ENCODE measurements around the gene SPATA21.

SPATA21 gene

DNA sequence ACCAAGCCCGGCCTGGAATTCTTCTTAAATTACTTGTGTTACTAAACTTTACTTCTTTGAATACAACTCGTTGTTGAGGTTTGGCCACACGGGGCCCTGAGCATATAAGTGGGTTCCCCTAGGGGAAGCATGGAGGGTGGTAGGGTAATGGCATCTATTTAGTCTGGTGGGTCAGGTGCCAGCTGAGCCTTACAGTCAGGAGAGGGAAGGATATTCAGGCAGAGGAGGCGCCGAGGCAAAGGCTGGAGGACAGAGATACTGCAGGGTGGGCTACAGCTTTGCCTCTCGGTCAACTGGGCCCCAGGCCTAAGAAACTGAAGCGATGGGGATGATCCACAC is 2.9 kb upstream of the SPATA21 start:
- H3K9ac ChIP-seq (ENCODE audit: low read length), result peak overlapping the region; percentile 57
- H3K27ac ChIP-seq (ENCODE audit: low read depth, low read length), result no peak overlapping the region
- peaks cover 18% of the 10 kb centered on the region for H3K36me3 ChIP-seq (ENCODE audit: control insufficient read depth, insufficient read depth, low read length)

DNA sequence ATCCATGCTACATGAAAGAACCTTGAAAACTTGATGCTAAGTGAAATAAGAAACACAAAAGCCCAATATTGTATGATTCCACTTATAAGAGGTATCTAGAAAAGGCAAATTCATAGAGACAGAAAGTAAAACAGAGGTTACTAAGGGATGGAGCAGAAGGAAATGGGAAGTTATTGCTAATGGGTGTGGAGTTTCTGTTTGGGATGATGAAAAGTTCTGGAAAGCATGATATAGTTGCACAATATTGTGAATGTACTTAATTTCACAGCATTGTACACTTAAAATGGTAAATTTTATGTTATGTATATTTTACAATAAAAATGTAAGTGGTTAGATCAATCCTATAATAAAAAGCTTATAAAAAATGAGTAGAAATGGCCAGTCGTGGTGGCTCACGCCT is 1.7 kb upstream of the SPATA21 start:
- Histone ChIP-seq H3K9me3 (ENCODE audit: control insufficient read depth, insufficient read depth, low read depth, low read length) (no peaks in the 10 kb centered on the region), H3K27me3 (ENCODE audit: control insufficient read depth, insufficient read depth, low read length) (no peaks in the 10 kb centered on the region), H3K4me1 (ENCODE audit: control insufficient read depth, insufficient read depth, low read length) (no peaks in the 10 kb centered on the region), H3K4me3 (ENCODE audit: low read depth, low read length) (no peak overlapping the region), H3K27ac (ENCODE audit: low read depth, low read length) (no peak overlapping the region), H3K9ac (ENCODE audit: low read length) (no peak overlapping the region), H3K36me3 (ENCODE audit: control insufficient read depth, insufficient read depth, low read length) (peaks cover 8% of the 10 kb centered on the region)

More for the DNA sequence above, 2.9 kb upstream of the SPATA21 start:
- no peaks in the 10 kb centered on the region for H3K9me3 ChIP-seq (ENCODE audit: control insufficient read depth, insufficient read depth, low read depth, low read length)
- no peaks in the 10 kb centered on the region for H3K27me3 ChIP-seq (ENCODE audit: control insufficient read depth, insufficient read depth, low read length)
- H3K4me1 ChIP-seq (ENCODE audit: control insufficient read depth, insufficient read depth, low read length), result no peaks in the 10 kb centered on the region
- H3K4me3 ChIP-seq (ENCODE audit: low read depth, low read length), result peak overlapping the region; percentile 83

GRCh38 chr1:16438516-16438915 is 1.3 kb upstream of the SPATA21 start:
- H3K36me3 ChIP-seq (ENCODE audit: control insufficient read depth, insufficient read depth, low read length), result peaks cover 4% of the 10 kb centered on the region; the same call in 1 of the 2 replicates
- no peak overlapping the region for H3K9ac ChIP-seq (ENCODE audit: low read length)
- H3K27ac ChIP-seq (ENCODE audit: low read depth, low read length), result no peak overlapping the region
- H3K9me3 ChIP-seq (ENCODE audit: control insufficient read depth, insufficient read depth, low read depth, low read length), result no peaks in the 10 kb centered on the region
- no peak overlapping the region for H3K4me3 ChIP-seq (ENCODE audit: low read depth, low read length)
- H3K4me1 ChIP-seq (ENCODE audit: control insufficient read depth, insufficient read depth, low read length), result no peaks in the 10 kb centered on the region
- H3K27me3 ChIP-seq (ENCODE audit: control insufficient read depth, insufficient read depth, low read length), result no peaks in the 10 kb centered on the region

- Histone ChIP-seq H3K9ac (ENCODE audit: low read length) (no peak overlapping the region), H3K36me3 (ENCODE audit: control insufficient read depth, insufficient read depth, low read length) (no peaks in the 10 kb centered on the region), H3K4me1 (ENCODE audit: control insufficient read depth, insufficient read depth, low read length) (no peaks in the 10 kb centered on the region), H3K9me3 (ENCODE audit: control insufficient read depth, insufficient read depth, low read depth, low read length) (no peaks in the 10 kb centered on the region), H3K27me3 (ENCODE audit: control insufficient read depth, insufficient read depth, low read length) (no peaks in the 10 kb centered on the region), H3K4me3 (ENCODE audit: low read depth, low read length) (no peak overlapping the region), H3K27ac (ENCODE audit: low read depth, low read length) (no peak overlapping the region)
Observed at GRCh38 chr1:16434501-16434900, 2.7 kb downstream of the SPATA21 start.

DNA sequence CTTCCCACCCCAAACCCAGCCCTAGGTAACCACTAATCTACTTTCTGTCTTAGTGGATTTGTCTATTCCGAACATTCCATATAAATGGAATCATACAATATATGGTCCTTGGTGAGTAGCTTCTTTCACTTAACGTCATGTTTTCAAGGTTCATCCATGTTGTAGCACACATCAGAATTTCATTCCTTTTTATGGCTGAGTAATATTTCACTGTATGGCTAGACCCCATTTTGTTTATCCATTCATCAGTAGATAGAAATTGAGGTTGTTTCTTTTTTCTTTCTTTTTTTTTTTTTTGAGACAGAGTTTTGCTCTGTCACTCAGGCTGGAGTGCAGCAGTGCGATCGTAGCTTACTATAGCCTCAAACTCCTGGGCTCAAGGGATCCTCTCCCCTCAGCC is 3.2 kb downstream of the SPATA21 start:
- H3K4me1 ChIP-seq (ENCODE audit: control insufficient read depth, insufficient read depth, low read length), result no peaks in the 10 kb centered on the region
- H3K27ac ChIP-seq (ENCODE audit: low read depth, low read length), result no peak overlapping the region
- no peak overlapping the region for H3K9ac ChIP-seq (ENCODE audit: low read length)
- H3K9me3 ChIP-seq (ENCODE audit: control insufficient read depth, insufficient read depth, low read depth, low read length), result no peaks in the 10 kb centered on the region
- H3K27me3 ChIP-seq (ENCODE audit: control insufficient read depth, insufficient read depth, low read length), result no peaks in the 10 kb centered on the region
- no peaks in the 10 kb centered on the region for H3K36me3 ChIP-seq (ENCODE audit: control insufficient read depth, insufficient read depth, low read length)
- no peak overlapping the region for H3K4me3 ChIP-seq (ENCODE audit: low read depth, low read length)

DNA sequence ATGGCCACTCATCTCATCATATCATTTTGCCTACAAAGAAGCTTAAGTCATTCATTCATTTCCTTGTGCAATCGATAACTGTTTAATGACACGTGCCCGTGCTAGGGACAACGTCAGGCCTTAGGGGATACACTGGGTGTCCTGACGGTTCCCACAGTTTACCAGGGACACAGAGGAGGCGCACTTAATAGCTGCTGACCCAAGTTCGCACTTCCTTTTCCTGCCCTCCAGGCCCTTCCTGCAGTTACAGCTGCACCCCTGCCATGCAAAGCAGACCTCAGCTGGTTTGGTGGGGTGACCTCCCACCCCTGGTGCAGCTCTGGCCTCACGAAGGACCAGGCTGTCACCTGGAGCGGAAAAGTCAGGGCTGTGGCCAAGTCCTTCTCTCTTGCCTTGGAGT is 4.2 kb downstream of the SPATA21 start:
- Histone ChIP-seq H3K9ac (ENCODE audit: low read length) (no peak overlapping the region), H3K27ac (ENCODE audit: low read depth, low read length) (no peak overlapping the region)

DNA sequence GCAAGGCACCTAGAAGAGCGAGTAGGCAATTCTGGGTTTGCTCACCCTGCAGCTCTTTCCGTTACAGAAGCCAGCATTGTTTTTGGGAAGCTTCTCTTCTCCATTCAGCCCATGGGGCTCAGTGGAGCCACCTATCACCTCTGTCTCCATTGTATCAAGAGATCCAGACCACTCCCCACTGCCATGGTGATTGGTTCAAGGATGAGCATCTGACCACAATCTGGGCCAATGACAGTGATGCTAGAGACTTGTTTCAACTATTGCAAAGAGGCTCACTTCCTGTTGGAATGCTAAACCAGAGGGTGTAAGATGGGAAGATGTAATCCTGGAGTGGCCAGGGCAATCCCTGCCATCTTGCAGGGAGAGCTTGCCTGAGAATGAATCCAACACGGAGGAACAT is 6.6 kb downstream of the SPATA21 start:
- Histone ChIP-seq H3K9ac (ENCODE audit: low read length) (no peak overlapping the region), H3K27me3 (ENCODE audit: control insufficient read depth, insufficient read depth, low read length) (no peaks in the 10 kb centered on the region), H3K36me3 (ENCODE audit: control insufficient read depth, insufficient read depth, low read length) (no peaks in the 10 kb centered on the region), H3K4me1 (ENCODE audit: control insufficient read depth, insufficient read depth, low read length) (no peaks in the 10 kb centered on the region), H3K27ac (ENCODE audit: low read depth, low read length) (no peak overlapping the region), H3K9me3 (ENCODE audit: control insufficient read depth, insufficient read depth, low read depth, low read length) (no peaks in the 10 kb centered on the region), H3K4me3 (ENCODE audit: low read depth, low read length) (no peak overlapping the region)

More for the DNA sequence above, 4.2 kb downstream of the SPATA21 start:
- Histone ChIP-seq H3K4me1 (ENCODE audit: control insufficient read depth, insufficient read depth, low read length) (no peaks in the 10 kb centered on the region), H3K36me3 (ENCODE audit: control insufficient read depth, insufficient read depth, low read length) (no peaks in the 10 kb centered on the region), H3K27me3 (ENCODE audit: control insufficient read depth, insufficient read depth, low read length) (no peaks in the 10 kb centered on the region), H3K9me3 (ENCODE audit: control insufficient read depth, insufficient read depth, low read depth, low read length) (no peaks in the 10 kb centered on the region), H3K4me3 (ENCODE audit: low read depth, low read length) (no peak overlapping the region)

DNA sequence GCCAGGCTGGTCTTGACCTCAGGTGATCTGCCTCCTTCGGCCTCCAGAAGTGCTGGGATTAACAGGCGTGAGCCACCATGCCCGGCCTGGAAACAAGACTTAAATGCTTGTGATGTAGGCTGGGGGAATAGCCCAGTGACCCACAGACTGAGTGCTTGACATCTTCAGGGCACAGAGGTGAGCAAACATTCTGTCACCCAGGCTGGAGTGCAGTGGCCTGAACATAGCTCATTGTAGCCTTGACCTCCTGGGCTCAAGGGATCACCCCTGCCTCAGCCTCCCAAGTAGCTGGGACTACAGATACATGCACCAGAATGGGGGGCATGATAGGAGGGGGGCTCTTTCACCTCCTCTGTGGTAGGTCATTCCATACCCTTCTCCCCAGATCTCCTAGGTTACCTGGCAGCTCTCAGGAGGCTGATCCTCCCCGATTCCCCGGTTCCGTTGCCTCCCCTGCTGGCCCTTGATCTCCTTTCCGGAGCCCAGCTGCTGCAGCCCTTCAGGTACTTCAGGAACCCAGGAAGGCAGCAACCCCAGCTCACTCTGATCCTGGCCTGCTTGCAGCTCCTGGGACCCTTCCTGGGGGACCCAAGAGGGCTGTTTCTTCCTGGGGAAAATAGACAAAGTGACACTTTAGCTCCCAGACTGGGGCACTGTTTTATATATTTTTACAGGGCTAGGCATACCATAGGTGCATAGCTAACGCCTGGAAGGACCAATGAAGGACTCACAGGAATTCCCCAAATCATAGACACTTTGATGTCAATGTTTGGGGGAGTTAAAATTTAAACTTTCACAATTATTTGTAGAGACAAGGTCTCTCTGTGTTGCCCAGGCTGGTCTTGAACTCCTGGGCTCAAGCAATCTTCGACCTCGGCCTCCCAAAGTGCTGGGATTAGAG is 11.8 kb downstream of the SPATA21 start:
- H3K27ac ChIP-seq (ENCODE audit: low read depth, low read length), result no peak overlapping the region
- H3K27me3 ChIP-seq (ENCODE audit: control insufficient read depth, insufficient read depth, low read length), result no peaks in the 10 kb centered on the region
- no peak overlapping the region for H3K4me3 ChIP-seq (ENCODE audit: low read depth, low read length)
- H3K9me3 ChIP-seq (ENCODE audit: control insufficient read depth, insufficient read depth, low read depth, low read length), result no peaks in the 10 kb centered on the region
- H3K4me1 ChIP-seq (ENCODE audit: control insufficient read depth, insufficient read depth, low read length), result no peaks in the 10 kb centered on the region
- H3K9ac ChIP-seq (ENCODE audit: low read length), result no peak overlapping the region
- no peaks in the 10 kb centered on the region for H3K36me3 ChIP-seq (ENCODE audit: control insufficient read depth, insufficient read depth, low read length)

DNA sequence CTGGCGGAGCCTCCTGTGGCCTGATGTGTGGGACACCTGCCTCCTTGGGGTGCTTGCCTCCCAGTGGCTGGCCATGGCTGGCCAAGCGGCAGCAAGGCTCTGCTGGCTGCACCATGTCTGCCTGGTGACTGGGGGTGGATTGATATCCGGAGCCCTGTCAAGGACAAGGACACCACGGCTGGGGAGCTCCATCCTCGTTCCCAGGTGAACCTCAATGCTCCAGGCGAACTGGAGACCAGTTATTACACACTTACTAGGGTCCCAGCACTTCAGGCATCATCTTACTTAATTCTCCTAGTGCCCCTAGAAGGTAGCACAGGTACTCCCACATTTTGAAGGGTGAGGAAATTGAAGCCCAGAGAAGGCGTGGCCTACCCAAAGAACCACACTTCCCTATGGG is 15.2 kb downstream of the SPATA21 start:
- Histone ChIP-seq H3K27me3 (ENCODE audit: control insufficient read depth, insufficient read depth, low read length) (no peaks in the 10 kb centered on the region), H3K9ac (ENCODE audit: low read length) (no peak overlapping the region)

GRCh38 chr1:16421201-16421600 is 16.0 kb downstream of the SPATA21 start:
- Histone ChIP-seq H3K4me3 (ENCODE audit: low read depth, low read length) (no peak overlapping the region), H3K9ac (ENCODE audit: low read length) (no peak overlapping the region), H3K9me3 (ENCODE audit: control insufficient read depth, insufficient read depth, low read depth, low read length) (no peaks in the 10 kb centered on the region), H3K4me1 (ENCODE audit: control insufficient read depth, insufficient read depth, low read length) (no peaks in the 10 kb centered on the region), H3K27me3 (ENCODE audit: control insufficient read depth, insufficient read depth, low read length) (no peaks in the 10 kb centered on the region), H3K27ac (ENCODE audit: low read depth, low read length) (no peak overlapping the region), H3K36me3 (ENCODE audit: control insufficient read depth, insufficient read depth, low read length) (no peaks in the 10 kb centered on the region)

More for the DNA sequence above, 15.2 kb downstream of the SPATA21 start:
- no peak overlapping the region for H3K27ac ChIP-seq (ENCODE audit: low read depth, low read length)
- no peaks in the 10 kb centered on the region for H3K4me1 ChIP-seq (ENCODE audit: control insufficient read depth, insufficient read depth, low read length)
- H3K9me3 ChIP-seq (ENCODE audit: control insufficient read depth, insufficient read depth, low read depth, low read length), result no peaks in the 10 kb centered on the region
- H3K4me3 ChIP-seq (ENCODE audit: low read depth, low read length), result no peak overlapping the region
- H3K36me3 ChIP-seq (ENCODE audit: control insufficient read depth, insufficient read depth, low read length), result no peaks in the 10 kb centered on the region

DNA sequence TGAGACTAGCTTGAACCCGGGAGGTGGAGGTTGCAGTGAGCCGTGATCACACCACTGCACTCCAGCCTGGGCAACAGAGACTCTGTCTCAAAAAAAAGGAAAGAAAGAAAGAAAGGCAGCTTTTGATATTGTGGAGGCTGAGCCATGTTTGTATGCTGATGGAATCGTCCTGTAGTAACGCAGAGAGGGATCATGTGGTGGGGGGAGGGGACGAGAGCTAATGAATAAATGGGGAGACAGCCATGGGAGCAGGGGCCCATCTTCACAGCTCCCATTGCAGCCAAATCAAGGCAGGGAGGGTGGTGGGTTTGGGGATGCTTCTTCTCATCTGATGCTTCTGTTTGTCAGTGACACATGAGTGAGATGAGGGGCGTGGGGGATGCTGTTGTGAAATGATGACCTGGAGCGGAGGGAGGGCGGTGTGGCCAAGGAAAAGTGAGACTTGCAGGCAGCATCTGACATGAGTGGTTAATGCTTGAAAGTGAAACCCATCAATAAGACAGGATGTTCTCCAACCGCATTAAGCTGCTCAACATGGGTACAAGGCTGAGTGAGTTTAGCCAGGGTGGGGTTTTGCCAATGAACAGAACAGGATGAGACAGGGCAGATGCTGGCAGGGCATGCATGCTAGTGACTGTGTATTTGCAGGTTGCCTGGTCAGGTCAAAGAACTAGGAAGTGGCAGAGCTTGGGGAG is 16.7 kb downstream of the SPATA21 start:
- Histone ChIP-seq H3K9me3 (ENCODE audit: control insufficient read depth, insufficient read depth, low read depth, low read length) (no peaks in the 10 kb centered on the region), H3K4me3 (ENCODE audit: low read depth, low read length) (no peak overlapping the region), H3K27ac (ENCODE audit: low read depth, low read length) (no peak overlapping the region), H3K9ac (ENCODE audit: low read length) (no peak overlapping the region), H3K4me1 (ENCODE audit: control insufficient read depth, insufficient read depth, low read length) (no peaks in the 10 kb centered on the region), H3K36me3 (ENCODE audit: control insufficient read depth, insufficient read depth, low read length) (no peaks in the 10 kb centered on the region), H3K27me3 (ENCODE audit: control insufficient read depth, insufficient read depth, low read length) (no peaks in the 10 kb centered on the region)
